Left forelimb (tissue), 1 donor: ENCODE results near the gene ZDHHC1.
"Not testable (repeated sequence)": the region's sequence is repeated elsewhere in the genome, so short reads cannot be mapped to it uniquely, and the experiment has no call there.

ENCODE experiments used
- DNase-seq: peaks from one replicate; pipeline ENCODE4 v3.0.0-alpha.2; 2018; ENCODE audit warnings: low spot score

Gene ZDHHC1

DNA sequence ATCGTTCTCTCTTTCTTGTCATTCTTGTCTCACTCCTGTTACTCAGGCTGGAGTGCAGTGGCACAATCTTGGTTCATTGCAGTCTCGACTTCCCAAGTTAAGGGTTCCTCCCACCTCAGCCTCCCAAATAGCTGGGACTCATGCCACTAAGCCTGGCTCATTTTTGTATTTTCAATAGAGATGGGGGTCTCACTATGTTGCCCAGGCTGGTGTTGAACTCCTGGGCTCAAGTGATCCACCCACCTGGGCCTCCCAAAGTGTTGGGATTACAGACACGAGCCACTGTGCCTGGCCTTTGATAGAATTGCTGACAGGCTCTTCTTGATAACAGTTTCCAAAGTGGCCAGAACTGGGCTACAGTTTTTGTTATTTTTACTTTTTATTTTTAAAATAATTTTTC is 55.2 kb downstream of the ZDHHC1 start:
- DNase-seq = no peak

DNA sequence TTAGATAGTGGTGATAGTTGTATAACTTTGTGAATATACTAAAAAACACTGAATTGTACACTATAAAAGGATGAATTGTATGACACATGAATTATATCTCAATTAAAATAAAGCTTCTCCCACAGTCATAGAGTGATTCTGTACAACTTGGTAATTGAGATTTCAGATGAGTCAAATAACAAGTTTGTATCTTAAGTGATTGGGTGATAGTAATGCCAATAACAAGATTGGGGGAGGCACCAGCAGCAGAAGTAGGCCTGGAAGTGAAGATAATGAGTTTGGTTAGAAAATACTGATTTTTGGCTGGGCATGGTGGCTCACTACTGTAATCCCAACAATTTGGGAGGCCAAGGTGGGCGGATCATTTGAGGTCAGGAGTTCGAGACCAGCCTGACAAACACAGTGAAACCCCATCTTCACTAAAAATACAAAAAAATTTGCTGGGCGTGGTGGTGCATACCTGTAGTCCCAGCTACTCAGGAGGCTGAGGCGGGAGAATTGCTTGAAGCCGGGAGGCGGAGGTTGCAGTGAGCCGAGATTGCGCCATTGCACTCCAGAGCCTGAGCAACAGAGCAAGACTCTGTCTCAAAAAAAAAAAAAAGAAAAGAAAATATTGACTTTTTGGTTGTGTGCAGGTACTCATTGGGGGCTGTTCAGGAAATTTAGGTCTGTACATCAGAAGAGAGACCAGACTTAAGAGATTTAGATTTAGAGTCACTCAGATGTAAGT is 56.6 kb downstream of the ZDHHC1 start:
- not testable (repeated sequence) for DNase-seq

DNA sequence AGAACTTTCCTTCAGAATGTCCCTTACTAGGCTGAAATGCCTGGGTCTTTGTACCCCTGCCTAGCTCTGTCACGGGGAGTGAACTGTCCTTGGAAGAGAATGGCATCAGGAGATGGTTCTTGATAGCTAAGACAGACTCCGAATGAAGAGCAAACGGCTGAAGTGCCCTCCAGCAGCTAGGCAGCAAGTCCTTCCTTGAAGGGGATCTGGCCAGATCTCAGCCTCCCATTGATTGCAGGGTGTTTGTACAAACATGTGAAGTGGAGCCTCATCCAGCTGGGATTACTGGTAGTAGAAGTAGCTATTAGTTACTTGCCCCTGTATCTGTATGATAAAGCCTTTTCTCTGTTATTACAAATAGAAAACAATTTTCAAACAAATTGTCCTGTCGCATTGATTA is 58.7 kb downstream of the ZDHHC1 start:
- DNase-seq = no peak

DNA sequence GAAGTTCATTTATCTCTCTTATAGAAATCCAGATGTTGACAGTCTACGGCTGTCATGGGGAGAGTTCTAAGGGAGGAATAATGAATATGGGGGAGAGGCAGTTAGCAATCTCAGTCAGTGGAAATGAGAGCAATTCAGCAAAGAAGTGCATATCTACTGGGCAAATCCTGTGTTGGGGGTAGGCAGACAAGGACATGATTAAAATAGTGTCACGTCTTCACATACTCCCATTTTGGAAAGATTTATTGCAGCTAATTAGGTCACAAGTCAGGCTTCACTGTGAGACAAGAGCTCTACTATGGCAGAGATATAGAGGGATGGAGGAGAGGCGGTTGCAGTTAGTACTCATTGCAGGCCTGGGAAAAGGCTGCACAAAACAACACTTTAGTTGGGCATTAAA is 59.9 kb downstream of the ZDHHC1 start:
- DNase-seq = no peak

DNA sequence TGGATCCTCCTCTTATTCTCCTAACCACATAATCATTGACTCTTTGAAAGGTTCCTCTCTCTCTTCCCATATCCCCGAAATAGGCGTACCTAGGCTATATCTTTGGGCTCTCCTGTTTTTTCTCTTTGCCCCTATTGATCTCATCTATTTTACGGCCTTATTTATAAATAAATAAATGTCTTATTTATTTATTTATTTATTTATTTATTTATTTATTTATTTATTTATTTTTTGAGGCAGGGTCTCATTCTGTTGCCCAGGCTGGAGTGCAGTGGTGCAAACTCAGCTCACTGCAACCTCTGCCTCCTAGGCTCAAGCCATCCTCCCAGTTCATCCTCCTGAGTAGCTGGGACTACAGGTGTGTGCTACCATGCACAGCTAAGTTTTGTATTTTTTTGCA is 63.8 kb downstream of the ZDHHC1 start:
- DNase-seq = not testable (repeated sequence)

DNA sequence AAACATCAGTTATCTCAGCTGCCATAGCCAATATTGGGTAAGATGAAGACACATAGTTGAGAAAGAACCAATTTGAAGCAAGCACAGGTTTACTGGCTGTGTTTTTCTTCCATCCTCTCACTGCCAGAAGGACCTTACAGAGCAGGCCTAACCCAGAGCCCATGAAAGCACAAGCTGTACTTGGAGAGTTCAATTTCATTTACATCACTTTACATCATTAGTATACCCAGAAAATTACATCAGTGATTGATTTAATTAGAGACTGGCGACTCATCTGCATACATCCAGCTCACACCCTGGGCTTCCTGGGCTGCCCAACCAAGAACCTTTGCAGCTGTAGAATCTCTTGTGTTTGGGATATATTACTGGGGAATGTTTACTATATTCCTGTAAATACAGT is 66.0 kb downstream of the ZDHHC1 start:
- DNase-seq = no peak

DNA sequence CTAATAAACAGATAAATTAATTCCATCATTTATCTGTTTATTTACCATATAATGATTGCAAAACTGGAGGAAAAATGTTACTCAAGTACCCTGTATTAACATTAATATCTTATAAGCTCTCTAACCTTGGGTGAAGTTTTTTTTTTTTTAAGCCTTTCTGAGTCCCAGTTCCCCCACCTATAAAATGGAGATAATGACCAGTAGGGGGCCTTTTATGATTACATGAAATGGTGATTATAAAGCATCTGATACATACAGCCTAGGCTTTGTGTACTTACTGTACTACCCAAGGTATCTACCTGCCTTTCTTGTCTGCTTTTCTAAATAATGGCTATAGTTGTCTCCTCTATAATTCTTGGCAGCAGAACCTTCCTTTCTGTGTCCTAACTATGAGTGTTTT is 67.1 kb downstream of the ZDHHC1 start:
- no peak for DNase-seq

DNA sequence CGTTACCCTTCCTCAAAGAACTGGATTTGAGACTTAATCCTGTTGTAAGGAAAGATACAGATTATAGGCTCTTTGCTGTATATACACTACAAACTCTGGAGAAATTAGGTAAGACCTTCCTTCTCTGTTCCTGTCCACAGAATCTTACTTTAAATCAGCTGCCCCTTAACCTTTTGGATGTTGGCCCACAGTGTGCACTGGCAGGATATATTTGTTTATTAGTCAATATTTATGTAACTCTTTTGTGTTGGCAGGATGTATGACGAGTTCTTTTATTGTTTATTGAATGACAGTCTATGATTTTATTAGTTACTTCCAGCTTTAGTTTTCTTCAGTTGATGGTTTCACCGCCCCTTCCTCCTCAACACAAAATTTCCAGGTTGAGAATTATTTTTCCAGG is 69.9 kb downstream of the ZDHHC1 start:
- no peak for DNase-seq

DNA sequence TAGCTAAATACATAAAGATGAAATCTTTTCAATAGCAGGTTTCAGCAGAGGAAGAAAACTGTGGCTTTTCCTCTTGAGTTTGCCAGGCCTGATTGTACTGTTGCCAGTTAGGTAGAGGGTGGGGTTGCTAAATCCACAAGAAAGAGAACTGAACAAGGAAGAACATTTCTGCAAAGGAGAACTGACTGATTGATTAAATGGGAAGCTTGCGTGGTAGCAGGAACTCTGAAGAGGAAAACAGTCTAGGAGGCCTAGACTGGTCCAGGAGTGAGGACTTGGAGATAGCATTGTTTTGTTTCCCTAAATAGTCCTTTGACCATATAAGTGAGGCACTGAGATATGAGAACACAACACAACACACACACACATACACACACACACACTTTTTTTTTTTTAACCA is 70.9 kb downstream of the ZDHHC1 start:
- no peak for DNase-seq
